T-helper 1 cell (primary cell): Measurements from ENCODE around the gene ADGB.
"Not testable (repeated sequence)": the region's sequence is repeated elsewhere in the genome, so short reads cannot be mapped to it uniquely, and the experiment has no call there.

Experiments
- DNase-seq, 5 donors: peaks; one replicate each; pipeline ENCODE4 v3.0.0-alpha.2; 2012 to 2020
- total RNA-seq, 4 donors: gene quantifications; one replicate each; lab custom pipeline; 2026; lab: John Stamatoyannopoulos, UW

The ADGB gene
- total RNA-seq = 0 reads per million in 4 donors

- no peak for DNase-seq
These were observed at the start of gene ADGB for GRCh38 chr6:146598772-146599405. TSS of gene ADGB (plus strand) at chr6:146598972. CDS start at chr6:146599041, 69 bp downstream.

GRCh38 chr6:146550911-146551310, 47.9 kb upstream of the ADGB start:
- no peak for DNase-seq

- DNase-seq = no peak
These were observed 47.2 kb upstream of the ADGB start for GRCh38 chr6:146551545-146551944.

GRCh38 chr6:146553377-146554135, 45.2 kb upstream of the ADGB start:
- DNase-seq = no peak

- DNase-seq = no peak
These were observed 38.2 kb upstream of the ADGB start for GRCh38 chr6:146560607-146561006.

GRCh38 chr6:146566661-146567060, 32.1 kb upstream of the ADGB start:
- DNase-seq = not testable (repeated sequence)

- not testable (repeated sequence) for DNase-seq
These were observed 30.2 kb upstream of the ADGB start for GRCh38 chr6:146568619-146569018.

GRCh38 chr6:146574211-146574610, 24.6 kb upstream of the ADGB start:
- DNase-seq = no peak

GRCh38 chr6:146578054-146578453, 20.7 kb upstream of the ADGB start:
- no peak for DNase-seq

GRCh38 chr6:146581968-146582367, 16.8 kb upstream of the ADGB start:
- no peak for DNase-seq

GRCh38 chr6:146582857-146583256, 15.9 kb upstream of the ADGB start:
- no peak for DNase-seq

- DNase-seq = no peak
These were observed 14.8 kb upstream of the ADGB start for GRCh38 chr6:146583966-146584365.

- no peak for DNase-seq
These were observed 11.3 kb upstream of the ADGB start for GRCh38 chr6:146587459-146587858.

GRCh38 chr6:146590492-146590891, 8.3 kb upstream of the ADGB start:
- no peak for DNase-seq

- DNase-seq = no peak
These were observed 6.3 kb upstream of the ADGB start for GRCh38 chr6:146592451-146592850.

- DNase-seq = no peak
These were observed 4.8 kb upstream of the ADGB start for GRCh38 chr6:146593986-146594385.

GRCh38 chr6:146594495-146594894, 4.3 kb upstream of the ADGB start:
- DNase-seq = no peak

GRCh38 chr6:146595972-146596731, 2.6 kb upstream of the ADGB start:
- DNase-seq = no peak

GRCh38 chr6:146601352-146601751, 2.6 kb downstream of the ADGB start:
- no peak for DNase-seq

- DNase-seq = no peak
These were observed 3.8 kb downstream of the ADGB start for GRCh38 chr6:146602526-146602925.

- no peak for DNase-seq
These were observed 15.2 kb downstream of the ADGB start for GRCh38 chr6:146613947-146614346.

GRCh38 chr6:146620655-146621054, 21.9 kb downstream of the ADGB start:
- DNase-seq = no peak

GRCh38 chr6:146628350-146628749, 29.6 kb downstream of the ADGB start:
- DNase-seq = no peak

GRCh38 chr6:146634022-146634421, 35.2 kb downstream of the ADGB start:
- no peak for DNase-seq
